ENCODE data around the gene ANGEL1.

The ANGEL1 gene

DNA sequence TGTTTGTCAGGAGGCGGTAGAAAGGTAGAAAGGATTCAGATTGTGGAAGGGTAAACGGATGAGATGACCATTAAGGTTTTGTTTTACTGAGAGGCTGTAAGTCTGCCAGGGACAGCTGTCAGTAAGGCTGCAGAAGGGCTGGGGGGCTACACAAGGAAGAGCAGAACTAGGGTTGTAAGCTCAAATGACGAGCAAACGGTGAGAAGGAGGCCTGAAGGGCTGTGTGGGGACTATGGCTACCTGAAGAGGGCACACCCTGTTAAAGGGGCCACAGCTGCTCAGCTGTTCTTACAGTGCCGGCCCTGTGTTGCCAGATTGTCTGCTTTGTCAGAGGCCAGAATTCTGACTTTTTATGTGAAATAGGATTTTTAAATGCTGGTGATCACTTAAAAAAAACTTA lies 32.3 kb downstream of the ANGEL1 start:
- Histone ChIP-seq H3K27me3 (ENCODE audit: insufficient read depth, low read depth, severe bottlenecking) (no peaks in the 10 kb centered on the region), H3K36me3 (peaks cover 4% of the 10 kb centered on the region), H3K9me3 (ENCODE audit: severe bottlenecking) (no peaks in the 10 kb centered on the region), H3K4me3 (ENCODE audit: low read depth, low read length) (no peak overlapping the region), H3K27ac (no peak overlapping the region)
- no peak for DNase-seq
- TF ChIP-seq, protein P1, sequence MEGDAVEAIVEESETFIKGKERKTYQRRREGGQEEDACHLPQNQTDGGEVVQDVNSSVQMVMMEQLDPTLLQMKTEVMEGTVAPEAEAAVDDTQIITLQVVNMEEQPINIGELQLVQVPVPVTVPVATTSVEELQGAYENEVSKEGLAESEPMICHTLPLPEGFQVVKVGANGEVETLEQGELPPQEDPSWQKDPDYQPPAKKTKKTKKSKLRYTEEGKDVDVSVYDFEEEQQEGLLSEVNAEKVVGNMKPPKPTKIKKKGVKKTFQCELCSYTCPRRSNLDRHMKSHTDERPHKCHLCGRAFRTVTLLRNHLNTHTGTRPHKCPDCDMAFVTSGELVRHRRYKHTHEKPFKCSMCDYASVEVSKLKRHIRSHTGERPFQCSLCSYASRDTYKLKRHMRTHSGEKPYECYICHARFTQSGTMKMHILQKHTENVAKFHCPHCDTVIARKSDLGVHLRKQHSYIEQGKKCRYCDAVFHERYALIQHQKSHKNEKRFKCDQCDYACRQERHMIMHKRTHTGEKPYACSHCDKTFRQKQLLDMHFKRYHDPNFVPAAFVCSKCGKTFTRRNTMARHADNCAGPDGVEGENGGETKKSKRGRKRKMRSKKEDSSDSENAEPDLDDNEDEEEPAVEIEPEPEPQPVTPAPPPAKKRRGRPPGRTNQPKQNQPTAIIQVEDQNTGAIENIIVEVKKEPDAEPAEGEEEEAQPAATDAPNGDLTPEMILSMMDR (IDR thresholded peaks at IDR 0.05; ENCODE audit: low read depth, low read length) = no peak

DNA sequence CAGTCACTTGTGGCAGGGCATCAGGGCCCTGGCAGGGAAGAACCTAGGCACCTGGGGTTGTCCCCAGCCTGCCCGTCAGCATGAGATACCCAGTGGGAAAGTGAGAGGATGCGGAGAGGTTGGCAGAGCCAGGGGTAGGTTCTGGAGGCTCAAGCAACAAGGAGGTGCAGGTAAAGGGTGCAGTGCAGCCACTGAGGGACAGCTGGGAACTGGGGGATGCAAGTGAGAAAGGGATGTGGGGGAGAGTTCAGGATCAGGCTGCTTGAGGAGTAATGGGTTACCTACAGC lies 32.7 kb downstream of the ANGEL1 start:
- H3K27ac ChIP-seq = no peak overlapping the region
- TF ChIP-seq, protein P1 (IDR thresholded peaks at IDR 0.05; ENCODE audit: low read depth, low read length) = no peak
- DNase-seq = no peak

DNA sequence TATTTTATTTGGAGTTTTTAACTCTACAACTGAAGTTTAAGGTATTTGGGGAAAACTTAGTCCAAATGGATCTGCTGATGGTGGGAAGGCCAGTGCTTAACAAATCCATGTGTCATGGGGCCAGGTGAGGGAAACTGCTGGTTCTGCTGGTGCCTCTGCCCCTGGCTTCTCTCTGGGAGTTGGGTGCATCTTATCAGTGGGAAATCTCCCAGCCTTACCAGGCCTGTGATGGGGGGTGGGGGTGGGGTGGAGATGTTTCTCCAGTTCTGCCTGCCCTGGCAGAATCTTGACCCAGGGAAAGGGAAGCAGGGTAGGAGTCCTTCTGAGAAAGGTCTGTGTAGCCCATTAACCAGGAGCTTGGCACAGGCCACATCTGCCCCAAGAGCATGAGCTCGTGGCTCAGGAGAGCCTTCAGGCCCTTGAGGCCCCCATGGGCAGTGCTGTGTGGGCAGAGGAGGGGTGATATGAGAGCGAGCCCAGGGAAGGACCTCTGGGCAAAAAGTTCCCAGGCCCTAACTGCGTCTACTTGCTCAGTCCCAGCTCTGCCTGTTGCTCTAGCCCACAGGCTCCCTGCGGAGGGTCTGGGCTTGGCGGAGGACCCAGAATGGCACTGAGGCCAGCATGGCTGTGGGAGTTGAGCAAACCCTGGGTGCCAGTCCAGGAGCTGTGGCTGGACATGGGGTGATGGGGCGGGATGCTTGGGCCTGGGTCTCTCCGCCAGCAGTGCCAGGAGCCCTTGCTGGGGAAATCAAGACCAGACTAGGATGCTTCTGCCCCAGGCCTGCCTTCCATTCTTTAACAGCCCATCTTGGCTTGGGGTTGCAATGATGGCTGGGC lies 33.2 kb downstream of the ANGEL1 start:
- DNase-seq = no peak
- peaks cover 4% of the 10 kb centered on the region for H3K36me3 ChIP-seq
- H3K27me3 ChIP-seq (ENCODE audit: insufficient read depth, low read depth, severe bottlenecking) = no peaks in the 10 kb centered on the region
- TF ChIP-seq, protein P1 (IDR thresholded peaks at IDR 0.05; ENCODE audit: low read depth, low read length) = no peak
- no peak overlapping the region for H3K27ac ChIP-seq
- H3K9me3 ChIP-seq (ENCODE audit: severe bottlenecking) = no peaks in the 10 kb centered on the region
- H3K4me3 ChIP-seq (ENCODE audit: low read depth, low read length) = no peak overlapping the region

More for the DNA sequence above, 32.7 kb downstream of the ANGEL1 start:
- Histone ChIP-seq H3K27me3 (ENCODE audit: insufficient read depth, low read depth, severe bottlenecking) (no peaks in the 10 kb centered on the region), H3K36me3 (peaks cover 4% of the 10 kb centered on the region), H3K4me3 (ENCODE audit: low read depth, low read length) (no peak overlapping the region), H3K9me3 (ENCODE audit: severe bottlenecking) (no peaks in the 10 kb centered on the region)

DNA sequence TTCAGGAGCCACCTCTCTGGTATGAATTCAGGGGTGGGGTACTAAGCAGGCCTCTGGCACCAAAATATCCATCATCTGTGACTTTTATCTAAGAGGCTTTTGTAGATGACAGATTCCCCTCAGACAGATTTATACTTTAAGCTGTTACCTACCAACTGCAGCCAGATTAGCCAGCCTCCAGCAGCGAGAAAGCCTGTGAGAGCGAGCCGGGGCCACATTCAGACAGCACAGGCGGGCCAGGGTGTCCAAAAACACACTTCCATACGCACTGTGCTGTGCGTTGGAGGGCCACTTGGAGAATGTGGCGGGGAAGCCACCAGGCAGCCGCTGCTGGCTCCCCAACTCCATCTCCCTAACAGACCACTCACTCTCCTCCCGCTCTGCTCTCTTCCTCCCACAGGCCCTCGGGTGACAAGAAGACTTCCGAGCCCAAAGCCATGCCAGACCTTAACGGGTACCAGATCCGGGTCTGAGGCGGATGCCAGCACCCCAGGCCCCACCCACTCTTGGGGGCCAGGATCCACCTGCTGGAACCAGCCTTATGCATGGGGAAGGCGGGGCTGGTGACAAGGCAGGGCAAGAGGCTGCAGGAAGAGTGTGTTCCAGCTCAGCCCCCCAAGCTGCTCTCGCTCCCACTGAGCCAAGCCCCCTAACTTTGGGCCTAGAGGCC lies 34.0 kb downstream of the ANGEL1 start:
- no peaks in the 10 kb centered on the region; the same call in 1 of the 2 replicates for H3K36me3 ChIP-seq
- peak; percentile 75 for DNase-seq
- TF ChIP-seq, protein P1 (IDR thresholded peaks at IDR 0.05; ENCODE audit: low read depth, low read length) = no peak
- peak overlapping the region; percentile 21 for H3K4me3 ChIP-seq (ENCODE audit: low read depth, low read length)
- peak overlapping the region; percentile 35 for H3K27ac ChIP-seq
- no peaks in the 10 kb centered on the region for H3K27me3 ChIP-seq (ENCODE audit: insufficient read depth, low read depth, severe bottlenecking)
- H3K9me3 ChIP-seq (ENCODE audit: severe bottlenecking) = no peaks in the 10 kb centered on the region

DNA sequence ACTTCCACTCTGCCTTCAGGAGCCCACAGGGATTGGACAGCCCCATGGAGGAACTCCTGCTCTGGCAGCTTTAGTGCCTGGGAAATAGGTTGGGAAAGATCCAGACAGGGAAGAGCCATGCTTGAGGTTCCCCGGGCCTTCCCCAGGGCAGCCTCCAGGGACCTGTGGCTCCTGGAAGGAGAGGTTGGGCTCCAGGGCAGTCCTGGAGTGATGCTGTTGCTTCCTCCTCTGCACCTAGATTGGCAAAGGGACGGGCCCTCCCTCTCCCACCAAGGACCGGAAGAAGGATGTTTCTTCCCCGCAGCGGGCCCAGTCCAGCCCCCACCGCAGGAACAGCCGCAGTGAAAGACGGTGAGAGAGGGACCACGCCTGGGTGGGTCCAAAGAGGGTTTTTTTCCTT lies 35.0 kb downstream of the ANGEL1 start:
- H3K9me3 ChIP-seq (ENCODE audit: severe bottlenecking) = no peaks in the 10 kb centered on the region
- TF ChIP-seq, protein P1 (IDR thresholded peaks at IDR 0.05; ENCODE audit: low read depth, low read length) = no peak
- no peak overlapping the region for H3K4me3 ChIP-seq (ENCODE audit: low read depth, low read length)
- DNase-seq = no peak
- no peak overlapping the region for H3K27ac ChIP-seq
- H3K27me3 ChIP-seq (ENCODE audit: insufficient read depth, low read depth, severe bottlenecking) = no peaks in the 10 kb centered on the region
- no peaks in the 10 kb centered on the region; the same call in 1 of the 2 replicates for H3K36me3 ChIP-seq
